ENCODE results near the gene KDR.

Gene KDR

GRCh38 chr4:55125087-55125721, at the start of gene KDR:
Gene KDR, minus strand, starts transcription at chr4:55125595. Its CDS starts 302 bp downstream, at chr4:55125293.
- DNase-seq, result no peak

- DNase-seq, result no peak
These were observed 48.2 kb upstream of the KDR start for GRCh38 chr4:55173580-55173979.

- no peak for DNase-seq
These were observed 47.4 kb upstream of the KDR start for GRCh38 chr4:55172694-55173287.

GRCh38 chr4:55170462-55170861, 45.1 kb upstream of the KDR start:
- DNase-seq, result no peak

- no peak for DNase-seq
These were observed 44.1 kb upstream of the KDR start for GRCh38 chr4:55169352-55169961.

DNA sequence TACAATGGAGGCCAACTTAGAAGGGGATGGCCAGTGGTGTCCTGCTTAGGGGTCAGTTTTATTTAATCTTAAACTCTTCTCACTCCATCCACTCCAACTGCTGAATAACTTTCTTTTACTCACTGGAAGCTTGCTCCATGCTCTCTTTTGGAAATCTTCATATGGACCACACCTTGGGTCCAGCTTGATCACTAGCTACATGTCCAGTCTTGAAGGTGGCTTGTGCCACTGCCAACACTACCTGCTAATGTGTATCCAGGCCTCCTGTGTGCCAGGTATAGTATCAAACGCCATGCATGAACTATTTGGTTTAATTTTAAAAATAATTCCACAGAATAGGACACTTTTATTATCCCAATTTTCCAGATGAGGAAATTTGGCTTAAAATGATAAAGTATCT, 37.0 kb upstream of the KDR start:
- no peak for DNase-seq

GRCh38 chr4:55161739-55162138, 36.3 kb upstream of the KDR start:
- no peak for DNase-seq

DNA sequence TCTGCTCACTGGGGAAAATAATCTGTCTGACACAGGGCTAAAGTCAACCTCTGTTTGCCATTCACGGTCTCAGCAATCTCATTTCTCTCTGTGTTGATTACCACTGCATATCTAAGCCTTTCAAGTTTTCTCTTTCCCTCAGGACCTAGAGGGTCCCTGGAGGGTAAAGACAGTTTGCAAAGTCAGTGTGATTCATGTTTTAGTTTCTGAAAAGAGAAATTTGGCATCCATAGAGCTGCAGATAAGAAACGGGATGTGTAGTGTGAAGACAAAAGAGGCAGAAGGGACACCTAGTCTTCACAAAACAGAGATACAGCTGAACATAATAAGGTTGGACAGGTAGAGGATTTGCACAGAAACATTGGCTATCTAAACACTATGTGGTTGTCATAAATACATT, 34.5 kb upstream of the KDR start:
- DNase-seq, result no peak

DNA sequence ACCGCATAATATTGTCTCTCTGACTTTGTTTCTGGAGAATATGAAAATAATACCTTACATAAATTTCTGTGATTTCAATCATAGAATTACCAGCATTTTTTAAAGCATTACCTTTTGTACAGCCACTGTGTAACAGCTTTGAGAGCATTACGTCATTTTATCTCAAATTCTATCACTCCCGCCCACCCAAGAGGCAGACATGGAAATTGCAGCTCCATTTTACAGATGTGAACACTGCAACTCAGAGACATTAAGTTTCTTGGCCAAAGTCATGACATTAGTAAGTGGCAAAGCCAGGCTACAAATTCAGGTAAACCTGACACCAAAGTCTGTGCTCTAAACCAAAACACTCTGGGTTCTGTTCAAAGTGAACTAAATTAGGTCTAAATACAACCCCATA, 33.6 kb upstream of the KDR start:
- no peak for DNase-seq

DNA sequence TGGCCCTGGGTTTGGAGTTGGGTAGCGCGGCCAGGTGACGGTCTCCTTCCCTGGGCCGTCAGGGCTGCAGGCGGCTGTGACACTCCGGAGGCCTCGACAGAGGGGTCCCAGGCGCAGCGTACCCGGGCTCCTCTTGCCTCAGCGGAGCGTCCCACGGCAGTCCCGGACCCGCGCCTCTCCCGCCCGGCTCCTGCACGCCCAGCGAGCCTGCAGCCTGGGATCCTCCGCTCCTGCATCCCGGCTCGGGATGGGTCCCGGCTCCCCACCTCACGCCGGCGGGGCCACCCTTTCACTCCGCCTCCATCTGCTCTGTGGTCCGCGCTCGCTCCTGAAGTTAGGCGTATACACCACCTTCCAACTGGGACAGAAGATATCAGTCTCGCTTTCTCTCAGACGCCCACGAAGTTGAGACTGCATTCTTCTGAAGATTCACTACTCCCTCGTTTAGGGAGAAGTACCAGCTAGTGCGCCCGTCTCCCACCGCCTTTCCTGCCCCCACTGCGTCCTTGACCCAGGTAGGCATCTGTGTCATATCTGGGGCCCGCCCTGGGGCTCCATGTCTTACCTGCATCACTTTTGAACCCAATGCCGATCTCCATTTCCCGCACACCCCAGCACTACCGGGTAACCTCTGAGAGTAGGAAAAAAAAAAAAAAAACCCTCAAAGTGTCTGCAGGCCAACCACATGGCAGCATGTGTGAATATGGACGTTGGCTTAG, 32.3 kb upstream of the KDR start:
- DNase-seq, result no peak

- DNase-seq, result no peak
These were observed 29.5 kb upstream of the KDR start for GRCh38 chr4:55154933-55155332.

GRCh38 chr4:55154290-55154880, 29.0 kb upstream of the KDR start:
- no peak for DNase-seq

DNA sequence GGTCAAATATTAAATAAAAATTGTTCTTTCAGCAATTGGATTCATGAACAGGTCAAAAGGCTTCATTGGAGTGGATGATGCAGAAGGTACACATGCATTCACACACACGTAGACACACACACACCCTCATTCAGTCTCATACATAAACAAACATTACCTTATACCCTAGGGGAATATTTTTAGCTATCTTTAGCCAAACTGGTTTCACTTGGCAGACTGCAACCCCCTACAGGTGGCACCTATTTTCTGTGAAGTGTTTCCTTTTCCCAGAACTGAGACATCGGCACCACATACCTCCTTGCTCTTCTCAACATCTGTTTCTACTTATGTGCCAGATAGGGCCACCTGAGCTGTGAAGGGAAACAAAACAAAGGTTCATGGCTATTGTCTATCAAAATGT, 18.5 kb upstream of the KDR start:
- DNase-seq, result no peak

DNA sequence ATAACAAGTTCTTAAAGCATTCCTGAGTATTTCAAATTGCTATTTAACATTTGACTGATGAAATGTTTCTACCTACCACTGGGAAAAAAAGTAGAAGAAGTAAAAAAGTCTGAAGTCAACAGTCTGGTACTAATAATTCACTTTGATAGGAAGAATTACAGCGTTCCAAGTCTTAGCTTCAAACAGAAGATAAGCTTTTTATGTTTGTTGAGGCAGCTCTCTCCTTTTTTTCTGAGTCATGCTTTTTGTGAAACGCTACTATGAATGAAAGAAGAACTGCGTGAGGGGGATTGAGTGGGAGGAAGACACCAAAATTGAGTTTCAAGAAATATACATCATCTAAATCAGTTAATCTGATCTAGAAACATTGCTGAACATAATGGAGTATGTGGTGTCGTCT, 13.0 kb upstream of the KDR start:
- no peak for DNase-seq

DNA sequence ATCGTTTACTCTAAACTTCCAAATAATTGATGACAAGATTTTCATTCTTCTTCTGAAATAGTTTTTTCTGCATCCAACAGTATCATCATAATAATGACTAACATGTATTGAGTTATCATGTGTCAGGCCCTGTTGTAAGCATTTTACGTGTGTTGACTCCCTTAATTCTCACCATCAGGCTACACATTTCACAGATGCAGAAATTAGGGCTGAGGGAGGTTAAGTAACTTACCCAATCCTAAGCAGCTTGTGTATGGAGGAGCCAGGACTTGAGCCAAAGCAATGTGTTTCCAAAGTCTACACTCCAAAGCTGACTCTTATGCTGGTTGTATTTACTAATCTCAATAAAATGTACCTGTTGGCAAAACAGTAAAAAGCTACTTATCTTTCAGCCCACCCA, 11.2 kb upstream of the KDR start:
- no peak for DNase-seq

GRCh38 chr4:55133951-55134350, 8.6 kb upstream of the KDR start:
- DNase-seq, result no peak

- no peak for DNase-seq
These were observed 7.4 kb upstream of the KDR start for GRCh38 chr4:55132775-55133174.

DNA sequence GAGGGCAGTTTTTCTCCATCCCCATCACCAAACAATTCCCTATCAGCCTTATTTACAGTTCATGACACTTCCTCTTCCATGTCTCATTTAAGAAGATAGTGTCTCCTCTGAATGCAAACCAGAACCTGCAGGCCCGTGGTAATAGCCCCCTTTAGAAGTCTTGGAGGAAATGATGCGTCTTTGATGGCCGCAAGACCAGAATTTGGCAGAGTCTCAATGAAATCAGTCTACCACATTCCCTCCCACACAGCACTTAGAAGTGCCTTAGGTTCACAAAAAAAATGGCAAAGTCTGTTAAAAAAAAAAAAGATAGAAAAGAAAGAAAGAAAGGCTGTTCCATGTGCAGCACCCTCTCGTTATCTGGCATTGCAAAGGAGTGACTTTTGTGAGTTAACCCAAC, 2.1 kb upstream of the KDR start:
- no peak for DNase-seq

DNA sequence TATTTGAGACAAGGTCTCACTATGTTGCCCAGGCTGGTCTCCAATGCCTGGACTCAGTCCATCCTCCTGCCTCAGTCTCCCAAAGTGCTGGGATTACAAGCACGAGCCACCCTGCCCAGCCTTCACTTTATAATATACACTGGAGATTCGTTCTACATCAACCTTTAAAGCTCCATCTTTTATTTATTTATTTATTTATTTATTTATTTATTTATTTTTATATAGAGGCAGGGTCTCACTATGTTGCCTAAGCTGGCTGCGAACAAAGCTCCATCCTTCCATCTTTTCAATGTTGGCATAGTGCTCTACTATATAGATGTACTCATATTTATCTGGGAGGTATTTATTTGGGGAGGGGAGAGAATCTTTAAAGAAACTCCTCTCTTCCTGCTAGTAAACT, 1.7 kb upstream of the KDR start:
- no peak for DNase-seq

DNA sequence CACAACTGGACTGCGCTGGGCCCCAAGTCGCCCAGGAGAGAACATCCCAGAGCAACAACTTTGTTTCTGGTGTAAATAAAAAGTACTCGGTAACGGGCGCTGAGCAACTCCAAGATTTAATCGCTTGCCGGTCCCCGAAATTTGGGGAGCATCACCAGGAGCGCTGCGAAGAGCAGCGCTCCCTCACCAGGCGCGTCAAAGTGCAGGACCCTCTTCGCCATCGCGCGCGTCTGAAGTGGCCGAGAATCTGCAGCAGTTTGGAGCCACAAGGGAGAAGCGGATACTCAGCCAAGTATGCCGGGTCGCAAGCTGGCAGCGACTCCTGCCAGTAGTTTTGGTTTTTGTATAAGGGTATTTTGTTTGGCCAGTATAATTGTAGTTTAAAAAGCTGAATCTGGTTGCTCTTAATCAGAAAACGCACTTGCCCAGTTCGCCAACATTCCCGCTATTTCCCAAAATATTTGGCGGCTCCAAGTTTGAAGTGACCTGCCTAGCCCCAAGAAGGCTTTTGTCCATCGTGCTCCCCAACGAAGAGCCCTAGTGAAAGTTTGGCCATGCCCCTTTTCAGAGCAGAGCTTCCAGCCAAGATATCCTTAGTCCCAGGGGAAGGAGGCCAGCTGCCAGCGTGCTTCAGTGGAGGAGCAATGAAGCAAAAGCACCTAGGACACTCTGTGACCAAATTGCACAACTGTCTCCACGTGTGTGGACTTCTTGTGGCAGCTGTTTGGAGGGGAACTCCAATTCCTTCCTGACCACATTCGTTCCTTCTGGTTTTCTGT, 557 bp upstream of the KDR start:
- DNase-seq, result no peak

GRCh38 chr4:55124322-55125076, 896 bp downstream of the KDR start:
- DNase-seq, result no peak

- DNase-seq, result no peak
These were observed 1.6 kb downstream of the KDR start for GRCh38 chr4:55123791-55124190.
